Putamen (tissue), 1 donor: ENCODE measurements around the gene POU2AF1.

Experiments
- DNase-seq: peaks from one replicate; pipeline ENCODE4 v3.0.0-alpha.2; 2016; ENCODE audit warnings: low spot score

The POU2AF1 gene, protein sequence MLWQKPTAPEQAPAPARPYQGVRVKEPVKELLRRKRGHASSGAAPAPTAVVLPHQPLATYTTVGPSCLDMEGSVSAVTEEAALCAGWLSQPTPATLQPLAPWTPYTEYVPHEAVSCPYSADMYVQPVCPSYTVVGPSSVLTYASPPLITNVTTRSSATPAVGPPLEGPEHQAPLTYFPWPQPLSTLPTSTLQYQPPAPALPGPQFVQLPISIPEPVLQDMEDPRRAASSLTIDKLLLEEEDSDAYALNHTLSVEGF

GRCh38 chr11:111378861-111379601, at the start of gene POU2AF1:
Gene POU2AF1 (minus strand): TSS chr11:111379275. CDS start chr11:111379177, 98 bp downstream.
- DNase-seq: no peak

- no peak for DNase-seq
Observed at GRCh38 chr11:111428113-111428876, 49.2 kb upstream of the POU2AF1 start.

DNA sequence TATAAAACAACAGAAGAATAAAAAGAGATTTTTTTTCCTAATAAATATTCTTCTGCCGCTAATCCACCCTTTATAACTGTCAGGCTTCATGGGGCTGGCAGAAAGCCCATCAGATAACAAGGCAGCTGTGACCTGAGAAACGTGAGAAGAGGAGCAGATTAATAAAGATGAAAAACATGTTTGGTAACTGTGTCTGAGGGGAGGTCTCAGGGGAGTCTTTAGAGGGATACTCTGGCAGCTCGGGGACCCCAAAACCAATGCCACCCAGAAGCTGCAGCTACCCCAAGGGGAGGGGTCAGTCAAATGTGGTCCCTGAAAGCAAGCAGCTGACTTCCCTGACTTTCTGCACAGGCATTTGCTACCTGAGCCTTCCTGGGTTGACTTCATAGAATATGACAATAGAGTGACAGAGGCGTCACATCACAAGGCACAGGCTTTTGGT, 48.4 kb upstream of the POU2AF1 start:
- DNase-seq: no peak

DNA sequence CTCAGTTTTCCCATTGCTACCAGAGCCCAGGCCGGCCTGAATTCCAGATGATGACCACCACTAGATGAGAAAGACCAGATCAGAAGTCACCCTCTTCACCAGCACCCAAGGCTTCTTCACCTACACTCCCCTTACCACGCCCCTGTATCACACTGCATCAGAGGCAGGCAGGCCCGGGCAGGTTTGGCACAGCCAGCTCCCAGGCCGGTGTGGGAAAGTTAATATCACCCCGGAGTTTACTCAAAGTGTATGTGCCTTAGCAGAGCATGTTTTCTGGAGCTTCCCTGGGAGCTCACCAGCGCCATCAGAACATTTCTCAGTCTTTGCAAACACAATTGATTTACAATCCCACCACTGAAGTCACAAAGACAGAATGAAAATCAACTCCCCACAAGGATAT, 47.5 kb upstream of the POU2AF1 start:
- no peak for DNase-seq

DNA sequence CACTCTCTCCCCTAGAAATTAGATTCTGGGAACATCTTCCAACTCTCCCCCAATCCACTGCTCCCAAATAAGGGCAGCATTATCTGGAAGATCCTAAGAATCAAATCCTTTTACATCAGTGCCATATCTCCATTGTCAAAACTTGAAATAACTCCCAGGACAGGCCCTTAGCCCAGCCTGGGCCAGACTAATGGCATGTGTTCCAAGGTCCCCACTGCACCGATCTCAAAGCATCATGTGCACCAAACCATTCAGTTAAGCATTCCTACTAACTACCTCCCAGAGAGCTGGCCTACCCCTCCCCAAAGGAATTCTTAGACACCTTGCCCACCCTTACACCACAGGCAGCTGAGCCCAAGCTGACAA, 44.2 kb upstream of the POU2AF1 start:
- no peak for DNase-seq

DNA sequence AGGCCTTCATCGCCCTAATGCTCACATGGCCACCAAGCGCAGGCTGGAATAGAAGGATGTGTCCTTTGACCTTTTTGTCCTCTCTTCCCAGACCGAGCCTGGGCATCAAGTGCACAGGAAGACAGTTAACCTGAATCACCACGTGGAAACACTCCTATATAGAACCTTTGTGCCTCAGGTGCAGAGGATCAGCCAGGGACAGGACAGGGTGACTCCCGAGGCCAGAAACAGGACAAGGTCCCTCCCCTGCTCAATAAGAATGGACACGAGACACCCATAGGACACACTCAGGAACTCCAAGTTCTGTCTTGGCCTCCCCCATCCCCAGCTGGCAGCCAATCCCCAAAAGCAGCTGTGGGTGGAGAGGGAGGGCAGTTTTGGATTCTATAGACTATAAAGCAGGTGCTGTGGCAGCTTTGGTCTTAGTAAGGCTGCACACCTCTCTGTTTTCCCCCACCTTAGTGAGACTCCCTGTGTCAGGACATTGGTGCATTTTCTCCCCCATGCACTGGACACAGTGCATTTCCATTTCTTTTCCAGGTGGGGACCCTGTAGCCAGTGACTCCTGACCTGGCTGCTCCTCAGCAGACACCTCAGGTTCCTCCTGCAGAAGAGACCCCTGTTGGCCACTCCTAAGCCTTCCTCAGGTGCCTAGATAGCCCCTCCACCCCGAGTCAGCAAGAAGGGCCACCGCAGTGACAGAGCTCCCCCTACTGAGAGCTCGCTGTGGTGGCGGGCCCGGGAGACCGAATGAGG, 43.6 kb upstream of the POU2AF1 start:
- DNase-seq: no peak

DNA sequence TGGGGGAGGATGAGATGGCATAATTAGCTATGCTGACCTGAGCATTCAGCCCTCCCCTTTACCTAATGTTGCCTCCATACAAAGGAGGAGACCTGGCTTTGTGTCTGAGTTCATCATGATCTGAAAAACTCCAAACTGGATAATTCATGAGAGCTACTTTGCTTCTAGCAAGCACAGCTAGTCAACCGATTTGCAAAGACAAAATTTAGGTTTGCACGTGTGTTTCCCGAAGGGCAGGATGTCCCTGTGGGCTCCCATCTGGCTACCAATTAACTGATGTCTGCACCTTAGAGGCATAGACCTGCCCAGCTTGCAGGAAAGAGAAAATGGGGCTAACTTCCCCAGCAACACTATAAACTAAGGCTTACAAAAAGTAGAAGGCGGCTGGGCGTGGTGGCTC, 42.2 kb upstream of the POU2AF1 start:
- no peak for DNase-seq

DNA sequence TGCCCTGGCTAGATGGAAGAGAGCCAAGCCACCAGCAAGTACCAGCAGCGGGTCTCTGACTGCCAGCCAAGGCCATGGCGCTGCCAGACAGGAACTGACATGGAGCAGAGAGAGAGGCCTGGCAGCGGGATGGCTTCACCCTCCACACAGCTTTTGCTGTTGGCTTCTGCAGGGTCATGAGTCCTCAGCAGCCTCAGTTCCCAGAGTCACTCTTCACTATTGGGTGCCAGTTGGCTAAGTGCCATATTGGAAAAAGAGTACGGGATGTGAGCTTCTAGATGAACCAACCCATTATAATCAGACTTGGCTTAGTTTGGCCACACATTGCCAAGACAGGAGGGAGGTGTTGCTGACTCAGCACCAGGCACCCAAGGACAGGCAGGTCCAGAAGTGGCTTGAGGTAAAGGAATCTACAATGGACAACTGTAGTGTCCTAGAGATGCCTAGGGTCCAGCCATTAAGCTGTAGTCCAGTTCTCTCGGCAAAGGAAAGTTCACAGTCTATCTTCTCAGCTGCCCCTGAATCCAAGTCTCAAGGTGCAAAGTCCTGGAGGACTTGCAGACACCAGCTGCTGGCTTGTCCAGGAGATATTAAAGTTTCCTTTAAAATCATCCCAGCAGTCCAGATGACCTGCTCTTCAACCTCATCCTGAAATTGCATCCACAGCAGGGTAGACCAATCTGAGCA, 40.7 kb upstream of the POU2AF1 start:
- DNase-seq: peak; percentile 68

GRCh38 chr11:111419181-111419580, 40.1 kb upstream of the POU2AF1 start:
- DNase-seq: no peak

- no peak for DNase-seq
Observed at GRCh38 chr11:111418436-111418787, 39.3 kb upstream of the POU2AF1 start.

GRCh38 chr11:111417766-111418435, 38.8 kb upstream of the POU2AF1 start:
- peak; percentile 23 for DNase-seq

DNA sequence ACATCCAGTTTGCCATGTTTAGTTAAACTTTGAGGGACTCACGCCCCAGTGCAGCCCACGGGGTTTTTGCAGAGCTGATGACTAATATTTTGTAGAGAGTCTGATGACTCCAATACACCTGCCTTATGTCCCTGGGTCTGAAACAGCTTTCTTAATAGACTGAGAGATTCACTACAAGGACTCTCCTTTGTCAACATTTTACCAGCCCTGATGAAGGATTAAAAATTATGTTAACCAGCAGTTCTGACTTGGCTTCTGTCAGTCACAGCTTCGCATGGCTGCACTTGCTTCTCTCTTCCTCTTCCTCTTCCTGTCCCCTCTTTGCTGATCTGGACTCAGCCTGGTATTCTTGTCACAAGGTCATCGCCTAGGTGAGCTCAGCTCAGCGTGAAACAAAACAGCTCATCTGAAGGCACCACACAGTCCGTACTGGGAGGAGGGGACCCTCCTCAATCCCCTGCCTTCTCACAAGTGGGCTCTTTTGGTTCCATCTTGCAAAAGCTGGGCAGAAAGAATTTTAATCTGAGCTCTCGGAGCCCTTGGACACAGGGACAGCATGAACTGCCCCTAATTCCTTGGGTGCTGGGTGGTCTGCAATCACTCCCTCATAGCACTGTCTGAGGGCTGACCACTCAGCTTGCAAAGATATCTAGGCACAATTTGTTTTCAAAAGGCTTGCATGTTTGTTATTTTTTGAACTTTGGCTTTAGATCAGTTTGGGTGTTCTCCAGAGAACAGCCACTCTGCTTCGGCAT, 38.1 kb upstream of the POU2AF1 start:
- DNase-seq: no peak

DNA sequence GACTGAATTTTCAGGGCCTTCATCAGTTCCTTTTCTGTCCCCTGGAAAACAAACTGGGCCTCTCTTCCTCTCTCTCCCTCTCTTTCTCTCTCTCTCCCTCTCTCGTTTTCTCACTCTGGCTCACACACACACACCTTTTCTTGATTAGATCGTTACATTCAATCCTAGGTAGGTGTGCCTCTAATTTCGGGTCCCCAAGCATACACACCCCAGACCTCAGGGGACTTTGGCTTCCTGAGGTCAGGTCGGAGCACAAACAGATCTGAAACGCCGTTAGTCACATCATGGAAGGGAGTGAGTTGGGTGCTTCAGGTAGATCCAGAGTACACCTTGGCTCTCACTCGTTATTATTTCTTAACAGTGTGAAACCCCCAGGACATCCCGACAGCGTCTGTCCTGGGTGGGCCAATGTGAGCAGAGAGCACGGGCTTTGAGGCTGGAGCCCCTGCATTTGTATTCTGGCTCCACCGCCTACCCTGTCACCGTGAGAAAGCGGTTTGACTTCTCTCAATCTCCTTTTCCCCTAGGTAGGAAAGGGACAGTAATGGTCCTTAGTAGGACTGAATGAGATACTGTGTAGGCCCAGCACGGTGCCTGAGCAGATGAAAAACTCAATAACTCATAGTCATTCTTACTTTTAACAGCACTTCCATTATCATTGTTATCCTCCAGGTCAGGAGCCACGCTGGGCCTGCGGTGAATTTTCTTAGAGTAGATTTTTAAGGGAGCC, 37.3 kb upstream of the POU2AF1 start:
- no peak for DNase-seq

DNA sequence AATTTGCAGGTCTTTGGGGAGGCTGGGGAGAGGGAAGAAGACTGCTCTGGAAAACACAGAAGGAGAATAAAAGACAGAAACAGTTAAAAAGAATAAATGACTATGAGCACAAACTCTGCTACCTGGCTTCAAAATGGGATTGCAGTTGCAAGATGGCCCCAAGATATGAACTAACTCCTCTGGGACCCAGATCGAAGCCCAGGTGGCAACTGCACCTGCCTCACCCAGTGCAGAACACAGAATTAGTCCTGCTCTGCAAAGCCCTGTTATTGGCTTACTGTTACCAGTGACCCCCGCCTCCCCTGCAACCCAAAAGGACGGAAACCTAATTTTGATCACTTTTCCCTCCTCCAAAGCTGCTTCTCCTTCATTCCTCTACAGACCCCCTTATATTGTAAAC, 35.9 kb upstream of the POU2AF1 start:
- no peak for DNase-seq

- DNase-seq: no peak
Observed at GRCh38 chr11:111414267-111414931, 35.3 kb upstream of the POU2AF1 start.

- DNase-seq: no peak
Observed at GRCh38 chr11:111413849-111414248, 34.8 kb upstream of the POU2AF1 start.

DNA sequence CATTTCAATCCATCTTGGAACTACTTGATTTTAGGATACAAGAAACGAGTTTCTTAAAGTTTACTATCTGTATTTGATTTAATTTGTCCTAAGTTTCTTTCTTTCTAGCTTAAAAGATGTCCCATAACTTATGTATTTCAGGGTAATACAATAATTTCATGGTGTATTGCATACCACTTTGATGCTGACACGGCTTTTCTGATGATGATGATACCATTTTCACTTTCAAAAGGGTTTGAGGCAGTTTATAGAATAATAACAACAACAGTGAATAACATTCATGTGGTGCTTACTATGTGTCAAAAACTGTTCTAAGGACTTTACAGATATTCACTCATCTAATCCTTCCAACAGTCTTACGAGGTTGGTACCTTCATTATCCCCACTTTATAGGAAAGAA, 33.2 kb upstream of the POU2AF1 start:
- no peak for DNase-seq

DNA sequence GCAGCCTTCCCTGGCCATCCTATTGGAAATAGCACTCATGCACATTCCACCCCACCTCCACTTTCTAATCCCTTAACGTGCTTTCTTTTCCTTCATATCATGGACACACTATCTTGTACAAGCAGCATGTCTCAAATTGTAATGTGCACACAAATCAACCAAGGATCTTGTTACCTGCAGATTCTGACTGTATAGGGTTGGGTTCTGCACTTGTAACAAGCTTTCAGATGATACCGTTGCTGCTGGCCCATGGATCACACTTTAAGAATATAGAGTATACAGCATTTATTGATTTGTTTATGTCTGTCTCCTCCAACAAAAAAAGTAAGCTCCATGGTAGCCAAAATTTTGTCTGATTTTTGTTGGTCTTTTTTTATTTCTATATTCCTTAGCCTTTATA, 32.4 kb upstream of the POU2AF1 start:
- DNase-seq: no peak

GRCh38 chr11:111410951-111411350, 31.9 kb upstream of the POU2AF1 start:
- no peak for DNase-seq
